DMS53 treated with DMSO at 0.1 percent for 48 hours (cell line): ENCODE results near the gene MRAS.
"Not testable (repeated sequence)": the region's sequence is repeated elsewhere in the genome, so short reads cannot be mapped to it uniquely, and the experiment has no call there.

Experiments
- DNase-seq: peaks from one replicate; lab custom pipeline; 2025; ENCODE audit not compliant: unreplicated experiment; lab: John Stamatoyannopoulos, UW

MRAS gene

GRCh38 chr3:138366006-138366759 is 17.8 kb downstream of the MRAS start:
- no peak for DNase-seq

- DNase-seq = no peak
These were observed 19.0 kb downstream of the MRAS start for GRCh38 chr3:138367326-138367850.

GRCh38 chr3:138367911-138368310 is 19.5 kb downstream of the MRAS start:
- no peak for DNase-seq

- no peak for DNase-seq
These were observed 20.9 kb downstream of the MRAS start for GRCh38 chr3:138369151-138369900.

DNA sequence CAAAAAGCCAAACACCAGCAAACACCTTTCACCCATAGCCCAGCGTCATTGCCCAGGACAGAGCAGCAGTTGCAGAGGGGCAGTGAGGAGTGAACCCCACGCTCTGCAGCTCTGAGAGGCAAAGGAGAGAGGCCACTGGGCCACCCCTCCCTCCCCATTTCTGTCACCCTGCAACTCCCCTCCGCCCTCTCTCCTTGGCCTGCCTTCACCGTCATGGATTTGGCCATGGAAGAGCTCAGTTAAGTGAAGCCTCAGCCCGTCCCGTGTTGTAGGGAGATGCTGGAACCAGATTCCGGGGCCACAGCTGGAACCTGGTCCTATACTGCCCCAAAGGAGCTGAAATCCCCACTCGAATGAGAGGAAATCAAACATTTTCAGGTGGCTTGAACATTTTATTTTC is 21.9 kb downstream of the MRAS start:
- no peak for DNase-seq

GRCh38 chr3:138371070-138371965 is 22.9 kb downstream of the MRAS start:
- no peak for DNase-seq

- no peak for DNase-seq
These were observed 24.8 kb downstream of the MRAS start for GRCh38 chr3:138373087-138373735.

- no peak for DNase-seq
These were observed 25.3 kb downstream of the MRAS start for GRCh38 chr3:138373736-138374094.

DNA sequence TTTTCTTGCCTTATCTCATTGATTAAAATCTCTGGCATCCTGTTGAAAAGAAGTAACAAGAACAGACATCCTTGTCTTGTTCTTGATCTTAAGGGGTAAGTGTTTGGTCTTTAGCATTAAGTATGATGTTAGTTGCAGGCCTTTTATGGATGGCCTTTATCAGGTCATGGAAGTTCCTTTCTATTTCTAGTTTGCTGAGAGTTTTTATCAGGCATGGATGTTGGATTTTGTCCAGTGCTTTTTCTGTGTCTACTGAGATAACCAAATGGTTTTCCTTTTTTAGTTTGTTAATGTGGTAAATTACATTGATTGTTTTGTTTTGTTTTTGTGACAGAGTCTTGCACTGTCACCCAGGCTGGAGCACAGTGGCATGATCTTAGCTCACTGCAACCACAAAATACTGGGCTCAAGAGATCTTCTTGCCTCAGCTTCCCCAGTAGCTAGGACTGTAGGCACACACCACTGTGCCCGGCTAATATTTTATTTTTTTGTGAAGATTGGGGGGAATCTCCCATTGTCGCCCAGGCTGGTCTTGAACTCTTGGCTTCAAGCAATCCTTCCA is 26.3 kb downstream of the MRAS start:
- no peak for DNase-seq

- no peak for DNase-seq
These were observed 27.1 kb downstream of the MRAS start for GRCh38 chr3:138375447-138375846.

- no peak for DNase-seq
These were observed 28.3 kb downstream of the MRAS start for GRCh38 chr3:138376663-138377062.

DNA sequence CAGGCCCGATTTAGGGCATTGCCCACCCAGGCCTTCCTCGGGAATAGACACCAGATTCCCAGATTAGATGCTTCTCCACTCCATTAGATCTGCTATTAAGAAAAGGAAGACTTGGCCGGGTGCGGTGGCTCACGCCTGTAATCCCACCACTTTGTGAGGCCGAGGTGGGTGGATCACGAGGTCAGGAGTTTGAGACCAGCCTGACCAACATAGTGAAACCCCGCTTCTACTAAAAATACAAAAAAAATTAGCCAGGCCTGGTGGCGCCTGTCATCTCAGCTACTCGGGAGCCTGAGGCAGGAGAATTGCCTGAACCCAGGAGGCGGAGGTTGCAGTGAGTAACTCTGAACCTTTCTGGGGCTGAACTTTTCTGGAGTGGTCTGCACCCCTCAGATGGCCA is 28.8 kb downstream of the MRAS start:
- DNase-seq = not testable (repeated sequence)

GRCh38 chr3:138377804-138378203 is 29.4 kb downstream of the MRAS start:
- no peak for DNase-seq

DNA sequence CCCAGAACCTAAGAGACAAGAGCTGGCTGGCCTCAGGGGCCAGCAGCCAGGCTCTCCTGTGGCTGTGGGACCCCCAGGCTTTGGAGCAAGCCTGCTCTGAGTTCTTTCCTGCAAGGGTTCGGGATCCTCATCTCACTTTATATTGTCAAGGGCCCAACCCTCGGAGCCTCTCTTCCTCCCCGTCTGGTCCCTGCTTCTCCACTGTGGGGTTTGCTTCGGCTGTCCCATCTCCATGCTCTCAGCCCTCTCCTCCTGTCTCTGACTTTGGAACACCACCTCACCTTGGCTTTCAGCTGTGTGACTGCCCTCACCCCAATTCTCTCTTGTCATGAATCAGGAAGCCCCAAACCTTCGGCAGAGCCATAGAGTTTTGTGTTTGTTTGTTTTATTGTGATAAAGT is 30.0 kb downstream of the MRAS start:
- DNase-seq = no peak

DNA sequence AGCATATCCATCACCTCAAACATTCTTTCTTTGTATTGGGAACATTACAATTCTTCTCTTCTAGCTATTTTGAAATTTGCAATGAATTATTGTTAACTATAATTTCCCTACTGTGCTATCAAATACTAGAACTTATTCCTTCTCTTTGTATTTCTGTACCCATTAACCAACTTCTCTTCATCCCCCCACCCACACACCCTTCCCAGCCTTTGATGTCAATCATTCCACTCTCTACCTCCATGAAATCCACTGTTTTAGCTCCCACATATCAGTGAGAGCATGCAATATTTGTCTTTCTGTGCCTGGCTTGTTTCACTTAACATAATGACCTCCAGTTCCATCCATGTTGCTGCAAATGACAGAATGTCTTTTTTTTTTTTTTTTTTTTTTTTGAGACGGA is 30.6 kb downstream of the MRAS start:
- no peak for DNase-seq

DNA sequence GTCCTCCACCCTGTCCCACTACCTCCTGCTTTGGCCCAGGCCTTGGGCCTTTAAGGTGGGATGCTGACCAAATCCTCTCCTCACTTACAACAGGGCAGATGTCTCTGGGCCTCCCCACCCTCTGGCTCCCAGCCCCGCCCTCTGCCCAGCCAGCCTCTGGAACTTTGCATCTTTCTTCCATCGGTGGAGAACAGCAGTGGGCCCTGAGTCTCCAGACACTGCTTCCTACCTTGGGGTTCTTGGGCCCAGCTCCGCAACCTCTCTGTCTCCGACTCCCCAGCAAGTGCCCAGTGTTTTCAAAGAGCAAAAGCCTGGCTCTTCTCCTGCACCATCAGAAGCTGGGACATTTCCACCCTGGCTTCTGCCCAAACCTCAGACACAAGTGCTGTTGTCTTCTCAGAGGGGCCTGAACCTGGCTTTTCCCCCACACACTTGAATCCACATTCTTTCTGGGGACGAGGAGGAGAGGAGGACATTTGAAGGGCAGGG is 33.1 kb downstream of the MRAS start:
- DNase-seq = no peak

- no peak for DNase-seq
These were observed 33.8 kb downstream of the MRAS start for GRCh38 chr3:138381950-138382715.

GRCh38 chr3:138383715-138384465 is 35.5 kb downstream of the MRAS start:
- no peak for DNase-seq

DNA sequence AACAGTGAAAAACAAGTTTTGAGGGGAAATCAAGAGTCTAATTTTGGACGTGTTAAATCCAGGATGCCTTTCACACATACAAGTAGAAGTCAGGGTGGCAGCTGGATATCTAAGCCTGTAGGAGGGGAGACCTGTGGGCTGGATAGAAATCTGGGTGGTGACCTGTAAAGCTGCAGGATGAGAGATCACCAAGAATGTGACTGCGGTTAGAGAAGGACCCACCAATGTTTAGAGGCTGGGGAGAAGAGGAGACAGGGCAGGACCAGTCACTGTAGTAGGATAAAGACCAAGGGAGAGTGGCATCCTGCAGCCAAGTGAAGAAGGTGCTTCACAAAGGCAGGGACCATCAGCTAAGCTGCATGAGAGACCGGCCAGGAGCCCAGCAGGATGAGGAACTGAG is 36.2 kb downstream of the MRAS start:
- no peak for DNase-seq
